ENCODE data around the gene TMPRSS11D.

The TMPRSS11D gene

GRCh38 chr4:67892905-67893304 lies 9.1 kb upstream of the TMPRSS11D start:
- Histone ChIP-seq H3K9me3 (ENCODE audit: insufficient read depth, low read length) (no peaks in the 10 kb centered on the region), H3K79me2 (ENCODE audit: low read length) (no peaks in the 10 kb centered on the region), H3K27ac (ENCODE audit: low read length) (no peak overlapping the region), H3K9ac (ENCODE audit: low read length) (no peak overlapping the region), H3K27me3 (ENCODE audit: low read depth, low read length) (no peaks in the 10 kb centered on the region), H2AFZ (ENCODE audit: low read depth, low read length) (no peak overlapping the region), H3K36me3 (replicated peaks; ENCODE audit: low read depth, low read length) (no peaks in the 10 kb centered on the region), H3K4me1 (ENCODE audit: low read length) (peaks cover 15% of the 10 kb centered on the region), H3K4me2 (ENCODE audit: low read length) (no peak overlapping the region), H4K20me1 (ENCODE audit: insufficient read depth, low read length) (no peaks in the 10 kb centered on the region), H3K4me3 (ENCODE audit: low read length) (no peak overlapping the region)
- no peak for TF ChIP-seq CTCF (IDR thresholded peaks at IDR 0.05; ENCODE audit: low read depth, low read length)
- no peak for TF ChIP-seq EZH2phosphoT487 (IDR thresholded peaks at IDR 0.05; ENCODE audit: low read depth)

- H3K9me3 ChIP-seq (ENCODE audit: insufficient read depth, low read length) = no peaks in the 10 kb centered on the region
- no peak for TF ChIP-seq CTCF (IDR thresholded peaks at IDR 0.05; ENCODE audit: low read depth, low read length)
- no peak for TF ChIP-seq EZH2phosphoT487 (IDR thresholded peaks at IDR 0.05; ENCODE audit: low read depth)
- no peaks in the 10 kb centered on the region for H3K27me3 ChIP-seq (ENCODE audit: low read depth, low read length)
- no peaks in the 10 kb centered on the region for H3K79me2 ChIP-seq (ENCODE audit: low read length)
- H3K4me2 ChIP-seq (ENCODE audit: low read length) = peak overlapping the region; percentile 1; the same call in 1 of the 2 replicates
- H3K4me3 ChIP-seq (ENCODE audit: low read length) = no peak overlapping the region
- H2AFZ ChIP-seq (ENCODE audit: low read depth, low read length) = no peak overlapping the region
- H3K36me3 ChIP-seq (replicated peaks; ENCODE audit: low read depth, low read length) = no peaks in the 10 kb centered on the region
- H3K9ac ChIP-seq (ENCODE audit: low read length) = no peak overlapping the region
- H3K27ac ChIP-seq (ENCODE audit: low read length) = no peak overlapping the region
- no peaks in the 10 kb centered on the region for H4K20me1 ChIP-seq (ENCODE audit: insufficient read depth, low read length)
- peaks cover 15% of the 10 kb centered on the region for H3K4me1 ChIP-seq (ENCODE audit: low read length)
These were observed 8.5 kb upstream of the TMPRSS11D start for GRCh38 chr4:67892253-67892652.

GRCh38 chr4:67891645-67892044 lies 7.8 kb upstream of the TMPRSS11D start:
- H3K9me3 ChIP-seq (ENCODE audit: insufficient read depth, low read length) = no peaks in the 10 kb centered on the region
- no peaks in the 10 kb centered on the region for H3K79me2 ChIP-seq (ENCODE audit: low read length)
- H3K4me1 ChIP-seq (ENCODE audit: low read length) = peaks cover 15% of the 10 kb centered on the region
- H3K27ac ChIP-seq (ENCODE audit: low read length) = no peak overlapping the region
- no peaks in the 10 kb centered on the region for H3K36me3 ChIP-seq (replicated peaks; ENCODE audit: low read depth, low read length)
- peak overlapping the region; percentile 32 for H3K4me2 ChIP-seq (ENCODE audit: low read length)
- H3K27me3 ChIP-seq (ENCODE audit: low read depth, low read length) = no peaks in the 10 kb centered on the region
- H3K9ac ChIP-seq (ENCODE audit: low read length) = no peak overlapping the region
- no peaks in the 10 kb centered on the region for H4K20me1 ChIP-seq (ENCODE audit: insufficient read depth, low read length)
- TF ChIP-seq EZH2phosphoT487 (IDR thresholded peaks at IDR 0.05; ENCODE audit: low read depth) (no peak), CTCF (IDR thresholded peaks at IDR 0.05; ENCODE audit: low read depth, low read length) (no peak)
- no peak overlapping the region for H3K4me3 ChIP-seq (ENCODE audit: low read length)
- no peak overlapping the region for H2AFZ ChIP-seq (ENCODE audit: low read depth, low read length)

- Histone ChIP-seq H3K9ac (ENCODE audit: low read length) (no peak overlapping the region), H2AFZ (ENCODE audit: low read depth, low read length) (no peak overlapping the region; the same call in 1 of the 2 replicates), H3K79me2 (ENCODE audit: low read length) (no peaks in the 10 kb centered on the region), H3K4me3 (ENCODE audit: low read length) (no peak overlapping the region), H3K27me3 (ENCODE audit: low read depth, low read length) (no peaks in the 10 kb centered on the region), H3K9me3 (ENCODE audit: insufficient read depth, low read length) (no peaks in the 10 kb centered on the region), H4K20me1 (ENCODE audit: insufficient read depth, low read length) (no peaks in the 10 kb centered on the region), H3K36me3 (replicated peaks; ENCODE audit: low read depth, low read length) (no peaks in the 10 kb centered on the region), H3K4me2 (ENCODE audit: low read length) (no peak overlapping the region), H3K4me1 (ENCODE audit: low read length) (peaks cover 2% of the 10 kb centered on the region), H3K27ac (ENCODE audit: low read length) (no peak overlapping the region)
- TF ChIP-seq CTCF (IDR thresholded peaks at IDR 0.05; ENCODE audit: low read depth, low read length) (no peak), EZH2phosphoT487 (IDR thresholded peaks at IDR 0.05; ENCODE audit: low read depth) (no peak)
These were observed 2.5 kb upstream of the TMPRSS11D start for GRCh38 chr4:67886281-67886680.

All from OCI-LY3 (cell line).